ENCODE data around the gene SAMD1. TPM values are rescaled to one million over a fixed set of nuclear protein-coding genes. Genes with fewer than 3 reads are reported as not detected.

Gene SAMD1
- polyA plus RNA-seq, 3 donors = 30.6 to 35.4 (median 31.6) TPM

DNA sequence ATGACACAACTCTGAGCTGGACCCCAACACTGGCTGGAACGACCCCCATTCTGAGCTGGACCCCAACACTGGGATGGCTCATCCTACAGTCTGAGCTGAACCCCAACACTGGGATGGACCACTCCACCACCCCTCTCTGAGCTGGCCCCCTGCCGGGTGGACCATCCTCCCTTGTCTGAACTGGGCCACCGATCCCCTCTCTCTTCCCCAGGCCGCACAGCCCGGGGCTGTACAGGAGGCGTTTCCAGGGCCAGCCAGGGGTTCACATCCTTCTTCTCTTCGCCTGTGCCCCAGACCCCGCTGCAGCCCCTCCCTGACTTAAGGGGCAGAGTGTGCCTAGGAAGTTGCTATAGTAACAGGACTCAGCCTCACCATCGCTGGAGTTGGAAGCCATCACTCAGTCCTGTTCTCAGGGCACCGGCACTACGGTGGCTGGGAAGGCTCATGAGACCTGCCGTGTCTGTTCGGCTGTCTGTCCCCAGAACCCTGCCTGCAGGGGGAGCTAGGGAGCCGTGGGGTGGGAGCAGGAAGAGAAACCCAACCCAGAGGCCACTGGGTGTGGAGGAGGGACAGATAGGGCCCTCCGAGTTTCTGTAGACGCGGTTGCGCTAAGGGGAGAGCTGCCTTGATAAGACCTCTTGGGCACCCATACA, 23.3 kb upstream of the SAMD1 start:
- DNase-seq (ENCODE audit: low read depth in 3 of 3, low spot score in 2 of 3) = no peak

DNA sequence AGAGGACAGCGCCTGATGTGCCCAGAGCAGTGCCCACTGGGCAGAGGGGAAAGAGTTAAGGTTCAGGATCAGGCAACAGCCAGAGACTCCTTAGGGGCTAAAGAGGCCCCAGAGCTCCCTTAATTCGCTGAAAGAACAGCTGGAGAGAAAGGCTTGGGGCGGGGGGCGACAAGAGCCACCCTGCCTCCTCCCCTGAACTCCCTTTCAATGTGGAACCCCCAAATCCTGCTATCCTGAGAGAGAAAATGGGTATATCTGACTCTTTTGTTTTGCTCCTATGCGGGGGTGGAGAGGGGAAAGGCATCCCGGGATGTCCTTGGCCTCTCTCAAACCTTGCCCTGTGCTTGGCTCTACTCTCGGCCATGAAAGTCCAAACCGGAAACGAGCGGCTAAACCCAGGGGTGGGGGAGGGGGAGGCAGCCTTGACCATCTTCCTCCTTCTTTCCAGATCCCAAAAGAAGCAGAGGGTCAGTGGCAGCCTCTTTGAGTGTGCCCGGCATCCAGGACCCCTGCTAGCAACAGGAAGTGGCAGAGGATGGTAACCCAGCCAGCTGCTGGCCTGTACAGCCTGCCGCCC, 22.3 kb upstream of the SAMD1 start:
- no peak for DNase-seq (ENCODE audit: low read depth in 3 of 3, low spot score in 2 of 3)

DNA sequence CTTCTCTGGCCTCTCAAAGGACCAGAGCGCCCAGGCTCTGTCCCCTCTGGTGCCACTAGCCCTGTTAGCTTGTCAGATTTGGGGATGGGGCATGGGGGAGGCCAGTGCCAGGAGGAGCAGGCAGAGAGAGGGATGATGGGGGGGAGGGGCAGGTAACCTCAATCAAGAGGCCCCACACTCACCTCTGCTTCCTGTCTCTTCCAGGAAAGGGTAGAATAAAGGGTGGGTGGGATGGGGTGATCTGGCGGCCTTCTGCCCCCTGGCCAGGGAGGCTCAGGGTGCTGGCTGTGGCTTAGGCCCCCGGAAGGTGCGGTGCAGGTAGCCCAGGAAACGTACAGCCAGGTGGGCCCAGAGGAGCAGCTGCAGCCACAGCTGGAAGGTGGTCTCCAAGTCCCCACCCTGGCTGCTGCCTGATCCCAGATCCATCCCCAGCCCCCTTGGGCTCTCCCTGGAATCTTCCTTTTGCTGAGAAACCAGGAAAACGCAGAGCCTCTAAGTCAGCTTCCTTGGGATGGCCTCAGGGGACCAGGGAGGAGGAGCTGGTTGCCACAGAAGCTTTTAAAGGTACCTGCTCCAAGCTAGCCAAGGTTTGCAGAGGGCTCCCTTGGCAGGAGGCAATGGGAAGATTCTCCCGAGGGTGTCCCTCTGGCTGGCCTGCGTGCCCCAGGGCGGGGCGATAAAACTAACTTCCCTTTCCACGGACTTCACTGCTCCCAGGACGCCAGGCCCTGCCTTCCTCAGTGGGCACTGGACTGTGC, 21.7 kb upstream of the SAMD1 start:
- DNase-seq (ENCODE audit: low read depth in 3 of 3, low spot score in 2 of 3) = no peak

DNA sequence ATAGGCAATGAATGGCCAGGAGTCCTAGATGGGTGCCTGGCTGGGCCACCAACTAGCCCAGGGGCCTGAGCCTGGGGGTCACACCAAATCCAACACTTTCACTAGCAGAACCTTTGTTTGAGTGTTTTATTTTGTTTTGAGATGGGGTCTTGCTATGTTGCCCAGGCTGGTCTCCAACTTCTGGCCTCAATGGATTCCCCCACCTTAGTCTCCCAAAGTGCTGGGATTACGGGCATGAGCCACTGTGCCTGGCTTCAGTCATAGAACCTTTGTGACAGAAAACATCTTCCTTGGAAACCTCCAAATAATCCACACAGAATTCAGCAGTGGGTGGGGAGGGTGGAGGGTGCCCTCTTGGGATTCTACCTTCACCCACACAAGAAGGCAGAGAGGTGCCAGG, 20.9 kb upstream of the SAMD1 start:
- DNase-seq (ENCODE audit: low read depth in 3 of 3, low spot score in 2 of 3) = no peak

DNA sequence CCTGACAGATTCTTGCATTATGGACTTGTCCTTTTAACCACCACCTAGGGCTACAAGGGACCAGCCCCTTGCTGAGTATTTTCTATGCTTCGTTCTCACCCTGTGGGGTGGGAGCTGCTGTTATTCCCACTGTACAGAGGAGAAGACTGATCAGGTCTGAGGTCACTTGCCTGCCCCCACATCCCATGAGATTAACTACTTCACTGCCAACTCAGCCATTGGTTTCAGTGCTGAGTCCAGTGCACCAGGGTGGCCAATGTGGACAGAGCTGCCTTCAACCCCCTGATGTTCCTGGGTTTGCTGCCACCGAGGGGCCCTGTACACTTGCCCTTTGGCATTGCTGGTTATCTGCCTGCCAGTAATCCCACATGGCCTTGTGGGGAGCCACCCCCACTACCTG, 20.1 kb upstream of the SAMD1 start:
- DNase-seq (ENCODE audit: low read depth in 3 of 3, low spot score in 2 of 3) = no peak

DNA sequence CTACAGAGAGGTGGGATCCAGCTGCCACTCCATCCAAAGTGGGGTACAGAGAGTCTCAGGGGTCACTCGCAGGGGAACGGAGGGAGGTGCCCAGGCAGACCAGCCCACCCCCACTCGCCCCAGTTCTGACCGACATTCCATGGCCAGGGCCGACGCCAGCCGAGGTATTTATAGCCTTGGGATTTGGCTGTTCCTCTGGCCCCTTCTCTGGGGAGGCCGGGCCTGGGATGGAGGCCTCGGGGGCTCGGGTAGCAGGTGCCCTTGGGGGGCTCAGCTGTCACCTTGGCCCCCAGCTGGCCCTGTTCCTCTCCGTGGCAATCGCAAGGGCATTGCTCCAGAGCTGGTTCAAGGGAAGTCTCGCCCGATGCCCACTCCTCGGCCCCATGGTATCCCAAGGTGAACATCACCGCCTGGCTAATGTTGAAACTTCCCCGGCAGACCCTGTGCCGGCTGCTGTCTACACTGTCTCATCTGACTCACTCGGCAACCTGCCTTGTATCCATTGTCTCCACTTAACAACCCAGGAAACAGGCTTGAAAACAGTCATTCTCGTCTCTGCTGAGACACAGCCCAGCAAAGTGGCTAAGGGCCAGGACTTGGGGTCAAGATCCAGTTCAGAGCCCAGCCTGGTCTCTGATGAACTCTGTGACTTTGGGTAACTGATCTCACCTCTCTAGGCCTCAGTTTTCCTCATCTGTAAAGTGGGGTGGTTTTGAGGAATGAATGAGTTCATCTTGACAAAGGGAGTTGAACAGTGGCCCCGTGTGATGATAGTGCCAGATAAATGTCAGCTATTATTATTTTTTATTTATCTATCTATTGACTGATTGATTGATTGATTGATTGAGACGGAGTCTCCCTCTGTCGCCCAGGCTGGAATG, 17.3 kb upstream of the SAMD1 start:
- DNase-seq (ENCODE audit: low read depth in 3 of 3, low spot score in 2 of 3) = no peak

DNA sequence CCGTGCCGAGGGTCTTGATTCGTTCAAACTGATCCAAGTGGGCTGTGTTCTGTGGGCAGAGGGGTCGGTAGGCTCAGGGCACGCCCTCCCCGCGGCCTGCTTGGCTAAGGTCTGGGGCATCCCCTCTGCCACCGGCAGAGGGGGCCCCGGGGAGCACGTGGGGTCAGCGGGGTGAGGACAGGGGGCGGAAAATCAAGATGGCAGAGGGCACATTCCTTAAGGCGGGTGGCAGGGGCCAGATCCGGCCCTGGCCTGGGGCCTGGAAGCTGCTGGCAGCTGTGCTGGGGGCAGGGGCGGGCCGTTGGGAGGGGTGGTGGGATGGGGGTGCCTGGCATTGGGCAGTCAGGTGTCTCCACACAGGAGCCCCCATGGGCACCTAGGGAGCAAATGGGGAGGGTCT, 16.3 kb upstream of the SAMD1 start:
- DNase-seq (ENCODE audit: low read depth in 3 of 3, low spot score in 2 of 3) = no peak

DNA sequence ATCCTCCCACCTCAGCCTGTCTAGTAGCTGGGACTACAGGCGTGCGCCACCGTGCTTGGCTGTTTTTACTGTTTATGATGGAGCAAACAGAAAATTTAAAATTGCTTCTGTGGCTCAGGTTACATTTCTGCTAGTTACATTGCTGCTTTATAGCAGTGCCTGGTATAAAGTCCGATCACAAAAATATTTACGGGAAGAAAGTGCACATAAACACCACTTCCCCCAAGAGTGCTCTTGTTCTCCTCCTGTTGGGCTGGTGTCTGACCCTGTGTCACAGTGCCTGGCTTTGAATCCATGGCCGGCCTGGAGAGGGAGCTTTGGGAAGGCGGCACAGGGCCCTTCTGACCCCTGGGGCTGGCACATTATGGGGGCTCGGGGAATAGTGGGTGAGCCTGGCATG, 15.1 kb upstream of the SAMD1 start:
- no peak for DNase-seq (ENCODE audit: low read depth in 3 of 3, low spot score in 2 of 3)

DNA sequence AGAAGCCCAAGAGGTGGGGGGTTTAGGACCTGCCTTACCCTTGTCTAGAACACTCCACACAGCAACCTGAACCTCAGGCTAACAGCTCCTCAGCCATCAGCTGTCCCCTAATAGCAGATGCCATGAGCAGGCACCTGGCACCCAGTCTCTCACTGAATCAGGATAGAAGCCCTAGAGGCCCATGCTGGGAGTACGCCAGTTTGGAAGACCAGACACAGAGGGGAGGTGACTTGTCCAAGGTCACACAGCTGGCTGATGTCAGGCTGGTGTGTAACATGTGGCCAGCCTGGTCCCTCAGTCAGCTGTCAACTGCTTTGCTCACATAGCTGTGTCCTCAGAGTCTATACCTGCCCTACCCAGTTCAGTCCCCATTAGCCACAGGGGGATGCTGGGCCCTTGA, 12.8 kb upstream of the SAMD1 start:
- no peak for DNase-seq (ENCODE audit: low read depth in 3 of 3, low spot score in 2 of 3)

DNA sequence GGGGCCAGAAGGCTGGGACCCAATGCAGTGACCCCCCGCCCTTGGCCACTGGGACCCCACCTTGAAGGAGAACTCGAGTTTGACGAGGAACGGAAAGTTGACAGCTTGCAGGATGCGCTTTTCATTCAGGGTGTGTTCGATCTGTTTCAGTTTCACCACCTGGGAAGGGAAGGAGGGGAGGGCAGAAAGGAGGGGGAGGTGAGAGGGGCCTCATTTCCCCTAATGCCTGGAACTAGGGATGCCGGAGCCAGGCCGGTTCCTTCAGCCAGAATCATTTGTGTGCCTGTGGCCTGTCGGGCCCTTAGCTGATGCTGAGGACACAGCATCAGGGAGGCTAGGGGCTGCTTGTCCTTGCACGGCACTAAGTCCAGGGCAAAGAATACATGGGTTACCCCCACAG, 12.2 kb upstream of the SAMD1 start:
- no peak for DNase-seq (ENCODE audit: low read depth in 3 of 3, low spot score in 2 of 3)

DNA sequence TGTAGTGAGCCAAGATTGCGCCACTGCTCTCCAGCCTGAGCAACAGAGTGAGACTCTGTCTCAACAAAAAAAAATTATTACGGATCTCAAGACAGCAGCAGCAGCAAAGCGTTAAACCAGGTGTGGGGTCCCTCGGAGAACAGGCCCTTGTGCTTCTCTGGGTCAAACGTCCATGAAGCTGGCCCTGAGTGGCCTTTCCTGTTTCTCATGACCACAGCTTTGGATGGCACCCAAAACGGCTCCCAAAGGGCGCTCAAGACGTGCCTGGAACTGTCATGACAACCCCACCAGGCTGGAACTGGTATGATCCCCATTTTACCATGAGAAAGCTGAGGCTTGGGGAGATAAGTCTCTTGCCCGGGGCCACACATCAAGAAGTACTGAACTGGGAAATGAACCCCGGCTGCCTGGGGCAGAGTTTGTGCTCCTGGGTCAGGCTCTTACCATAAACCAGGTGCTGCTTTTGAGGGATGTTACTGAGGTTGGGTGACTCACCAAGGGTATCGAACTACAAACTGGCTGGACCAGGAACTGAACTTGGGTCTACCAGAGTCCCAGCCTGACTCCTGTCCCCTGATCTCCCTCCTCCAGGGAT, 11.6 kb upstream of the SAMD1 start:
- no peak for DNase-seq (ENCODE audit: low read depth in 3 of 3, low spot score in 2 of 3)

DNA sequence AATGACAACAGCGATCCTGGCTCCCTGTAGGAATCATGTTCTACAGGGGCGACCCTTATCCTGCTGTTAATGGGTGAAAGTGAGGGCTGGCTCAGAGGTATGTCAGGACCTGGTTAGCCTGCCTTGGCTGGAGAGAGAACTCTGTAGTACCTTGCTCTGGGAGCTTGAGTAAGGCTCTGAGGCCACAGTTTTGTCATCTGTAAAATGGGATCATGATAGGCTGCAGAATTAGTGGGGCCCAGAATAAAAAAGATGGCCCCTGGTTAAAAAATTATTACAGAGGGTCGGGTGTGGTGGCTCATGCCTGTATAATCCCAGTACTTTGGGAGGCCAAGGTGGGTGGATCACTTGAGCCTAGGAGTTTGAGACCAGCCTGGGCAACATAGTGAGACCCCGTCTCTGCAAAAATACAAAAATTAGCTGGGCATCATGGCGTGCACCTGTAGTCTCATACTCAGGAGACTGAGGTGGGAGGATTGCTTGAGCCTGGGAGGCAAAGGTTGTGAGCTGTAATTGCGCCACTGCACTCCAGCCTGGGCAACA, 10.5 kb upstream of the SAMD1 start:
- no peak for DNase-seq (ENCODE audit: low read depth in 3 of 3, low spot score in 2 of 3)

DNA sequence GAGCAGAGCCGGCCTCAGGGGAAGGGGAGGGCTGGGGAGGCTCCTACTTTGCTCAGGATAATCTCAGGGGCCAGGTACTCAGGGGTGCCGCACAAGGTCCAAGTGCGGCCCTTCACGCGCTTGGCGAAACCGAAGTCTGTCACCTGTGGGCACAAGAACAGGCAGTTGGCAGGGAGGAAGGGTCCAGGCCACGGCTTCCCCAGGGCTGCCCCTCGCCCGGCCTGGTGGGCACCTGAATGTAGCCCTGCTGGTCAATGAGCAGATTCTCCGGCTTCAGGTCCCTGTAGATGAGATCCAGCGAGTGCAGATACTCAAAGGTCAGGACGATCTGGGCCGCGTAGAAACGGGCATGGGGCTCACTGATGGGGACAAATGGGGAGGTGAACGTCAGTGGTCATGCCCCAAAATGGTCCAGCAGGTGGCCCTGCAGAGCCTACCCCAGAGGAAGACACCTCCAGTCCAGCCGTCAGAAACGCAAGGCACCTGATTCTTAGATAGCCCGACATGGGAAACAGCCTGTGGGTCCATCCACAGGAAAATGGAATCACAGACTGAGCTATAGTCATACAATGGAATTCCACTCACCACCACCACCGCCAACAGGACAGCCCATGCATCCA, 7.1 kb upstream of the SAMD1 start:
- DNase-seq (ENCODE audit: low read depth in 3 of 3, low spot score in 2 of 3) = no peak

DNA sequence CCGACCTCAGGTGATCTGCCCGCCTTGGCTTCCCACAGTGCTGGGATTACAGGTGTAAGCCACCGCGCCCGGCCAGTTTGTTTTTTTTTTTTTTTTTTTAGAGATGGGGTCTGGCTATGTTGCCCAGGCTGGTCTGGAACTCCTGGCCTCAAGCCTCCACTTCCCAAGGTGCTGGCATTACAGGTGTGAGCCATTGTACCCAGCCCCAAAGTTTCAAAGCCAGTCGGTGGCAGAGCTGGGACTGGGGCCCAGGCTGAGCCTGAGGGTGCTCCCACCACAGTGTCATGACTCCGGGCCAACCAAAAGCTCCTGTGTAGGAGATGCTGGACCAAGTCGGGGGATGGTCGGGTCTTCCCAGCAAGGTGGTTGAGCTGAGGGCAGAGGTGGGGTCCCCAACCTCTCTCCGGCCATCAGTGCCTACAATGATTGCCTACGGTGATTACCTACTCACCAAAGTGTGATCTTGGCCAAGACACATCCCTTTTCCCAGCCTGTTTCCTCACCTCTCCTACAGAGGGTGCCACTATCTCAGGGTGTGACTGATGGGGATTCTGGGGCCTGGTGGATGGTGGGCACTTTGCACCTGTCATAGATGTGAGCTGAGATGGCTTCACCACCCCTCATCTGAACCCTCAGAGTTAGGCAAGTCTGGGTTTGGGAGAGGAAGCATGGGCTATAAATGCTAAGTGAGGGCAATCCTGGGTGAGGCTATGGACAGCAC, 5.9 kb upstream of the SAMD1 start:
- DNase-seq (ENCODE audit: low read depth in 3 of 3, low spot score in 2 of 3) = no peak

DNA sequence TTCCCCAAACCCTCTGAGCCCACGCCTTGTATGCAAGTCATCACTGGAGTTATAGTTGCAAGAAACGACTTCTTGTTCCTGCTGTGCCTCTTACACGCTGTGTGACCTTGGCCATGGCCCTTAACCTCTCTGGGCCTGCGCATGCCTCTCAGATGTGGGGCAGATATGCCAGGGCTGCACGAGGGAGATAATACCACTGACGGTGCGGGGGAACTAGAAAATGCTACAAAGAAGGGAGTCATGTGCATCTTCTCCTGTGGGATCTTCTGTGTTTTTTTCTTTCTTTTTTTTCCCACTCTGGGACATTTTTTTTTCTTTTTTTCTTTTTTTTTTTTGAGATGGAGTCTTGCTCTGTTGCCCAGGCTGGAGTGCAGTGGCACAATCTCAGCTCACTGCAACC, 4.3 kb upstream of the SAMD1 start:
- DNase-seq (ENCODE audit: low read depth in 3 of 3, low spot score in 2 of 3) = no peak

DNA sequence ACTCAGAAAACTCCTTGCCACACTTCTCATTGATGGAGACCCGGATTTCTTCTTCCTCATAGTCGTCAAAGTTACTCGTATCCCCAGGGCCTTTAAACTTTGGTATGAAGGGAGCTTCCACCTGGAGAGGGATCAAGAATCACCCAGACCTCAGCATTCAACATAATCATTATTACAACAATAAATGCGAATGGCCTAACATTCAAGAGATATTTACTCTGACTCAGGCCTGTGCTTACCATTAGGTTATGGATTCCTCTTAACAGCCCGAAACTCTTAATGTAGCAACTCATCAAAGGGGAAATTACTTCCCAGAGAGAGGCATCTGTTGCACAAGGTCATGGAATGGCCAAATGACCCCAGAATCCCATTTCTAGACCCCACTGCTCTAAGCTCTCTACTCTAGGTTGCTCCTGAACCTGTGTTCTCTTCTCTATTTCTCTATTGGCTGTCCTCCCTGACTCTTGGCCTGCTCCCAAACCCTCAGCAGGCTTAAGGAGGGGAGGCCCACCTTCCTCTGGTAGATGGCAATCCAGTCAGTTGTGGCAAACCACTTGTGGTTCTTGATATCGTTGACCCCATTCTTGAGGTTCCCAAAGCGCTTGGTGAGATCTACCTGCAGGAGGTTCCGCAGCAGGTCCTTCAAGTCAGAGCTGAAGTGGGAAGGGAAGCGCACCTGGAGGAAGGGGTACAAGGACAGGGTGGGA, 2.7 kb upstream of the SAMD1 start:
- DNase-seq (ENCODE audit: low read depth in 3 of 3, low spot score in 2 of 3) = no peak

DNA sequence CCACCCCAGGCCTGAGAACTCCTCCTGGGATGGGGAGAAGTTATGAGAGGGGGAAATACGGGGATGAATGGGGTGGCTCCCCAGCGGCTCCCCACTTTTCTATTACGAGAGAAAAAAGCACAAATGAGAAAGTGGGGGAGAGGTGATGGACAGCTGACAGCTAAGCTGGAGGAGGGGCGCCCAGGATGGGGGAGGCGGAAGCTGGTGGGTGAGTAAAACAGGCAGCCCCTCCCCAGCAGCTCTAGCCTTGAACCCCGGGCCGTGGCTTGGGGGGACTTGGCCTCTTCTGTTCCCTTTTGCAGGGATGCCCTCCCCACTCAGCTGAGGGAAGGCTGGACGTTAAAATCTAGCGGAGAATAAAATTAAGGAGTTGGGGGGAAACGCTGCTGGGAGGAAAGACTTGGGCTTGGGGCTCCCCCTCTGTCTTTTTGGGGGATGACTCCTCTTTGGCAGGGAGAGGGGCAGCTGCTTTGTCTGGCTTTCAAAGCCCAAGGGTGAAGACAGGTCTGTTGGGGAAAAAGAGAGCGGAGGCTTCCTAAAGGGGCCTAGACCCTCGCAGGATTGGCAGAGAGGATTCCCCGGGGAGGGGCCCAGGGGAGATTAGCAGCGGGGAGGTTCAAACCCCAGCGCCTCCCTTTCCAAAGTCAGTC, 1.4 kb upstream of the SAMD1 start:
- DNase-seq (ENCODE audit: low read depth in 3 of 3, low spot score in 2 of 3) = no peak

DNA sequence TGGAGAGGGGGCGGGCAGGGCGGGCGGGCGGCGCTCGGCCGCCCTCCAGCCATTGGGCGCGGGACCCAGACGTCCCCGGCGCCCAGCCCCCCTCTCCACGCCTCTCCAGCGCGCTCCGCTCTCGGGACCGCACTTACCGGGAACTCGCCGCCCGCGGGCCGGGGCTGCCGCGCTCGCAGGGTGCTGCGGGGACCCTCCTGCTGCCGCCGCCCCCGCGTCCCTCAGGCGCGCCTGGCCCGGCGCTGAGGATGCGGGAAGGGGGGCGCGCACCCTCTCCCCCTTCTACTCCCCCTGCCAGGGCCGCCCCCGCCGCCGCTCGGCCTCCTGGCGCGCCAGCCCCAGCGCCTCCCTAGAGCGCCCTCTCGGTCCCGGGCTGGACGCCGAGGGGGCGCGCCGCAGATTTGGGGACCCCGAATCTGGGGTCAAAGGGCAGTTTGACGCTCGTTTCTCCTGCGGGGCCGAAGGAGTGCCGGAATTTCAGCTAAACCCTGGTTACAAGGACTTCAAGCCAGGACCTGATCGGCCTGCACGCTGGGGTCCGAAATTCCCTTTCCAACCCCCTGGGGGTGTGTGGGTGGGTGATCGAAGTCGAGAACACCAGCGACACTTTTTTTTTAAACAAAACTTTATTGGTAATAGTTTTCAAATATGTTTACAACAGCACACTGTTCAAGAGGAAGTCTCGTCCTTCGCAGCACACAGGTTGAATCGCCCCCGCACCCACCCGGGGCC, 696 bp upstream of the SAMD1 start:
- no peak for DNase-seq (ENCODE audit: low read depth in 3 of 3, low spot score in 2 of 3)

Data from right renal cortex interstitium (tissue), 3 donors.